ENCODE data around the gene GATA3.
A peak's percentile ranks its signal among the peaks of the same experiment; 100 is the strongest.

The GATA3 gene

DNA sequence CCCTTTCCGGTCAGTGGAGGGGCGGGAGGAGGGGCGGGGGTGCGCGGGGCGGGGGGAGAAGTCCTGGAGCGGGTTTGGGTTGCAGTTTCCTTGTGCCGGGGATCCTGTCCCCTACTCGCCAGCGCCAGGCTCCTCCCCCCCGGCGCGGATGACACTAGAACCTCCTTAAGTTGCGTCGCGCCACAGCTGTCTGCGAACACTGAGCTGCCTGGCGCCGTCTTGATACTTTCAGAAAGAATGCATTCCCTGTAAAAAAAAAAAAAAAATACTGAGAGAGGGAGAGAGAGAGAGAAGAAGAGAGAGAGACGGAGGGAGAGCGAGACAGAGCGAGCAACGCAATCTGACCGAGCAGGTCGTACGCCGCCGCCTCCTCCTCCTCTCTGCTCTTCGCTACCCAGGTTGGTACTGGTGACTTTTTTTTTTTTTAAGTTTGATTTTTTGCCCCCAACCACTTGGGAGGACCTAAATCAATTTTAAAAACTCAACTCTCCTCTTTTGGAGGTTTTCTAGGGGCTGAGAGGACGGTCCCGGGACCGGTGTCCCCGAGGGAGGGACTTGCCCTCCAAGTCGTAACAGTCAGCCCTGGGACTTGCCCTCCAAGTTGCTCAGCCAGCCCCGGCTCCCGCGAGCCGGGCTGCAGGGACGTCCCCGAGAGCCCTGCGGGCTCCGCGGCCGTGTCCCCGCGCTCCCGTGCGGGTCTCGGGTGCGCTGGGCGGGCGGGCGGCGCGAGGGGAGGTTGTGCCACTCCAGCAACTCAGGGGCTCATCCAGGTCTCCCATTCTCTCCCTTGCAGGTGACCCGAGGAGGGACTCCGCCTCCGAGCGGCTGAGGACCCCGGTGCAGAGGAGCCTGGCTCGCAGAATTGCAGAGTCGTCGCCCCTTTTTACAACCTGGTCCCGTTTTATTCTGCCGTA lies at the start of gene GATA3:
GATA3 (plus strand) TSS at position 195 of the 914 bp plus-strand sequence. CDS start 968 bp downstream, outside the sequence.
- H3K4me1 ChIP-seq, result no peaks in the 10 kb centered on the region
- TF ChIP-seq, protein P1, sequence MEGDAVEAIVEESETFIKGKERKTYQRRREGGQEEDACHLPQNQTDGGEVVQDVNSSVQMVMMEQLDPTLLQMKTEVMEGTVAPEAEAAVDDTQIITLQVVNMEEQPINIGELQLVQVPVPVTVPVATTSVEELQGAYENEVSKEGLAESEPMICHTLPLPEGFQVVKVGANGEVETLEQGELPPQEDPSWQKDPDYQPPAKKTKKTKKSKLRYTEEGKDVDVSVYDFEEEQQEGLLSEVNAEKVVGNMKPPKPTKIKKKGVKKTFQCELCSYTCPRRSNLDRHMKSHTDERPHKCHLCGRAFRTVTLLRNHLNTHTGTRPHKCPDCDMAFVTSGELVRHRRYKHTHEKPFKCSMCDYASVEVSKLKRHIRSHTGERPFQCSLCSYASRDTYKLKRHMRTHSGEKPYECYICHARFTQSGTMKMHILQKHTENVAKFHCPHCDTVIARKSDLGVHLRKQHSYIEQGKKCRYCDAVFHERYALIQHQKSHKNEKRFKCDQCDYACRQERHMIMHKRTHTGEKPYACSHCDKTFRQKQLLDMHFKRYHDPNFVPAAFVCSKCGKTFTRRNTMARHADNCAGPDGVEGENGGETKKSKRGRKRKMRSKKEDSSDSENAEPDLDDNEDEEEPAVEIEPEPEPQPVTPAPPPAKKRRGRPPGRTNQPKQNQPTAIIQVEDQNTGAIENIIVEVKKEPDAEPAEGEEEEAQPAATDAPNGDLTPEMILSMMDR (IDR thresholded peaks at IDR 0.05), result no peak
- H3K4me3 ChIP-seq (ENCODE audit: low read depth, low read length), result peak within 1 kb of the TSS; percentile 79
- peak within 1 kb of the TSS; percentile 98 for H3K9ac ChIP-seq
- no peaks in the 10 kb centered on the region for H3K27me3 ChIP-seq (ENCODE audit: control insufficient read depth, insufficient read depth, low read length)
- peak within 1 kb of the TSS; percentile 89 for H3K4me2 ChIP-seq (ENCODE audit: low read length)
- H3K79me2 ChIP-seq, result peaks cover 54% of the 10 kb centered on the region
- no peak within 1 kb of the TSS for H2AFZ ChIP-seq
- H3K27ac ChIP-seq, result peak within 1 kb of the TSS; percentile 98
- no peaks in the 10 kb centered on the region for H3K9me3 ChIP-seq (ENCODE audit: control insufficient read depth, low read length)
- peaks cover 26% of the 10 kb centered on the region for H3K36me3 ChIP-seq (ENCODE audit: control insufficient read depth, insufficient read depth, low read length)

DNA sequence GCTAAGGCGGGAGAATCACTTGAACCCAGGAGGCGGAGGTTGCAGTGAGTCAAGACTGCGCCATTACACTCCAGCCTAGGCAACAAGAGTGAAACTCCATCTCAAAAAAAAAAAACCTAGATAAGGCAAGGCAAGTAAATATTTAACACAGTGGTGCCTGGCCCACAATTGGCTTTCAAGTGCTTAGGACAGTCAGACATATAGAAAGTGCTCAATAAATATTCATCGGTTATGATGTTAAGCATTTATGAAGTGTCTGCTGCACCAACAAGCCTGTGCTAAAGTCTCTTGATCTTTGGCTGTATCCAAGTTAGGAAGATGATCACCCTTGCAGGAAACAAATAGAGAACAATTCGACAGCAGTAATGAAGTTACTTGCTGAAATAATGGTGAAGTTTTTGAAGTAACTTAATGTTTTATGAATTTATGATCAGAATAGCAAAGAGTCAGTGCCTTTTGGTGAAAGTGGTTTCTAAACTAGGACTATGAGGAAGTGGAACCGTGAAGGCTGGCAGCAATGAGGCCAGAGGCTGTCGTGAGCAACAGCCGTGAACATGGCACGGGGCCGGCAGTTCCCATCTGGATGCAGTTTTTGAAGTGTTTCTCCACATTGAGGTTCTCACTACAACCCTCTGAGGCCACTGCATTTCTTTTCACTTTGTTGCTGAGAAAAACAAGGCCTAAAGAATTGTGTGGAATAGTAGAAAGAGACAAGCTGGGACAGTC lies 48.1 kb upstream of the GATA3 start:
- Histone ChIP-seq H3K79me2 (peaks cover 2% of the 10 kb centered on the region), H3K36me3 (ENCODE audit: control insufficient read depth, insufficient read depth, low read length) (no peaks in the 10 kb centered on the region), H3K4me1 (no peaks in the 10 kb centered on the region), H3K4me3 (ENCODE audit: low read depth, low read length) (no peak overlapping the region), H3K27ac (no peak overlapping the region), H3K4me2 (ENCODE audit: low read length) (no peak overlapping the region), H2AFZ (no peak overlapping the region), H3K9ac (no peak overlapping the region), H3K27me3 (ENCODE audit: control insufficient read depth, insufficient read depth, low read length) (no peaks in the 10 kb centered on the region), H3K9me3 (ENCODE audit: control insufficient read depth, low read length) (no peaks in the 10 kb centered on the region)
- TF ChIP-seq, protein P1 (IDR thresholded peaks at IDR 0.05), result no peak

- Histone ChIP-seq H2AFZ (no peak overlapping the region), H3K9me3 (ENCODE audit: control insufficient read depth, low read length) (no peaks in the 10 kb centered on the region), H3K36me3 (ENCODE audit: control insufficient read depth, insufficient read depth, low read length) (no peaks in the 10 kb centered on the region), H3K4me1 (peaks cover 3% of the 10 kb centered on the region), H3K4me2 (ENCODE audit: low read length) (no peak overlapping the region), H3K27ac (no peak overlapping the region), H3K9ac (no peak overlapping the region), H3K79me2 (peaks cover 2% of the 10 kb centered on the region), H3K27me3 (ENCODE audit: control insufficient read depth, insufficient read depth, low read length) (no peaks in the 10 kb centered on the region), H3K4me3 (ENCODE audit: low read depth, low read length) (no peak overlapping the region)
- TF ChIP-seq, protein P1 (IDR thresholded peaks at IDR 0.05), result no peak
Measured at GRCh38 chr10:8009031-8009430, 45.5 kb upstream of the GATA3 start.

GRCh38 chr10:8013006-8013405 lies 41.5 kb upstream of the GATA3 start:
- no peak overlapping the region for H3K4me3 ChIP-seq (ENCODE audit: low read depth, low read length)
- peaks cover 2% of the 10 kb centered on the region for H3K79me2 ChIP-seq
- TF ChIP-seq, protein P1 (IDR thresholded peaks at IDR 0.05), result no peak
- no peak overlapping the region for H2AFZ ChIP-seq
- no peak overlapping the region for H3K4me2 ChIP-seq (ENCODE audit: low read length)
- no peak overlapping the region for H3K9ac ChIP-seq
- H3K27ac ChIP-seq, result no peak overlapping the region
- H3K9me3 ChIP-seq (ENCODE audit: control insufficient read depth, low read length), result no peaks in the 10 kb centered on the region
- no peaks in the 10 kb centered on the region for H3K36me3 ChIP-seq (ENCODE audit: control insufficient read depth, insufficient read depth, low read length)
- no peaks in the 10 kb centered on the region for H3K27me3 ChIP-seq (ENCODE audit: control insufficient read depth, insufficient read depth, low read length)
- peaks cover 3% of the 10 kb centered on the region for H3K4me1 ChIP-seq
